SIG-M5 treated with dmso at 0.1 percent for 504 hours (cell line): ENCODE results near the gene FOXL1.

Experiments
- DNase-seq: peaks from one replicate; lab custom pipeline; 2025; ENCODE audit not compliant: unreplicated experiment; lab: John Stamatoyannopoulos, UW

The FOXL1 gene

GRCh38 chr16:86567701-86568581 lies 10.4 kb upstream of the FOXL1 start:
- no peak for DNase-seq

DNA sequence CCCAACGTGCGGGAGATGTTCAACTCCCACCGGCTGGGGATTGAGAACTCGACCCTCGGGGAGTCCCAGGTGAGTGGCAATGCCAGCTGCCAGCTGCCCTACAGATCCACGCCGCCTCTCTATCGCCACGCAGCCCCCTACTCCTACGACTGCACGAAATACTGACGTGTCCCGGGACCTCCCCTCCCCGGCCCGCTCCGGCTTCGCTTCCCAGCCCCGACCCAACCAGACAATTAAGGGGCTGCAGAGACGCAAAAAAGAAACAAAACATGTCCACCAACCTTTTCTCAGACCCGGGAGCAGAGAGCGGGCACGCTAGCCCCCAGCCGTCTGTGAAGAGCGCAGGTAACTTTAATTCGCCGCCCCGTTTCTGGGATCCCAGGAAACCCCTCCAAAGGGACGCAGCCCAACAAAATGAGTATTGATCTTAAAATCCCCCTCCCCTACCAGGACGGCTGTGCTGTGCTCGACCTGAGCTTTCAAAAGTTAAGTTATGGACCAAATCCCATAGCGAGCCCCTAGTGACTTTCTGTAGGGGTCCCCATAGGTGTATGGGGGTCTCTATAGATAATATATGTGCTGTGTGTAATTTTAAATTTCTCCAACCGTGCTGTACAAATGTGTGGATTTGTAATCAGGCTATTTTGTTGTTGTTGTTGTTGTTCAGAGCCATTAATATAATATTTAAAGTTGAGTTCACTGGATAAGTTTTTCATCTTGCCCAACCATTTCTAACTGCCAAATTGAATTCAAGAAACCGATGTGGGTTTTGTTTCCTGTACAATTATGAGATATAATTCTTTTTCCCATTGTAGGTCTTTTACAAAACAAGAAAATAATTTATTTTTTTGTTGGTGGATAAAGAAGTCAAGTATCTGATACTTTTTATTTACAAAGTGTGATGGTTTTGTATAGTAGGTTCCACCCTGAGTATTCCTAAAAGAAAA lies 9.4 kb upstream of the FOXL1 start:
- DNase-seq: no peak

DNA sequence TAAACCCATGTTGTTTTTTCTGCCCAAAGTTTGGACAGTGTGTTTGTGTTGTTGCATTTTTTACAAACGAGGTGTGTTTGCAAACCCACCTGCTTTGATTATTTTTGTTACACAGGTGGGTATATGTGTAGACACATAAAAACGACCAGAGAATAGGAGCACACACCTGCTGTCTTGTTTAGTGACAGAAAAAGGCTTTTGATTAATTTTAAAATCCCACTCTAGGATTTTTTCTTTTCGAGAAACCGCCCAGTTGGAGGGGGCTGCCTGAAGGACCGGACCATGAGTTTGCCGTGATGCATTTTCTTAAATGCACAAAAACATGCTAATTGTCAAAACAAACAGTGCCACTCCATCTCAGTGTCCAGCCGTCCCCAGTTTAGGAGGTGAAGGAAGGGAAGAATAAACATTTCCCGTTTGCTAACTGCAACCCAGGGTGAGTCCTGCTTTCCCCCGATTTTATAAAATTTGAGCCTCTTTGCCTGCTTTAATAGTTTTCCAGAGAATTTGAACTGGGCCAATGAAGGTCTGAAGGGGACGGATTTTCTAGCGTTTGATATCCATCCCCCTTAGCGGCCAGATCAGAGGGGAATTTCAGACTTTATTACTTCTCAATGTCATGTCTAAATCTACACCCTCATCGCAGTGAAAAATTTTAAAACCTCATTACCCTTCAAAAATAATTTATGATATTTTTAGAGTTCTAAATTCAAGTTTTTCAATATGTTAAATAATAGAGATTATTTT lies 8.5 kb upstream of the FOXL1 start:
- DNase-seq: no peak

GRCh38 chr16:86570558-86571529 lies 7.5 kb upstream of the FOXL1 start:
- no peak for DNase-seq

DNA sequence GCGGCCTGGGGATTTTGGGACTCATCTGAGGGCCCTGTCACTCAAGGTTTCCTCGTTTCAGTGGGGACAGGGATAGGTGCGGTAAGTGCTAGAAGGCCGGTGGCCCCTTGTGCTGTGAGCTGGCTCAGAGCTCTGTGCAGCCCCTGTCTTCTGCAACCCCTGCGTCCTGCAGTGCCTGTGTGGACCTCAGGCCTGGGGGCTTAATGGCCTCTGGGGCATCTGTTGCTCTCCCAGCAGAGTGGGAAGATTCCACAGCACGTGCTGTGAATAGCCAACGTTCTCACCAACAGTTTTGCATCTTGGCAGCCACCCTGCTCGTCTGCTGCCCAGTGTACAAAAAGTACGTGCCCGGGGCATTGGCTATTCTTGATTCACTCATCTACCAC lies 6.8 kb upstream of the FOXL1 start:
- DNase-seq: no peak

GRCh38 chr16:86572041-86572521 lies 6.3 kb upstream of the FOXL1 start:
- DNase-seq: no peak

DNA sequence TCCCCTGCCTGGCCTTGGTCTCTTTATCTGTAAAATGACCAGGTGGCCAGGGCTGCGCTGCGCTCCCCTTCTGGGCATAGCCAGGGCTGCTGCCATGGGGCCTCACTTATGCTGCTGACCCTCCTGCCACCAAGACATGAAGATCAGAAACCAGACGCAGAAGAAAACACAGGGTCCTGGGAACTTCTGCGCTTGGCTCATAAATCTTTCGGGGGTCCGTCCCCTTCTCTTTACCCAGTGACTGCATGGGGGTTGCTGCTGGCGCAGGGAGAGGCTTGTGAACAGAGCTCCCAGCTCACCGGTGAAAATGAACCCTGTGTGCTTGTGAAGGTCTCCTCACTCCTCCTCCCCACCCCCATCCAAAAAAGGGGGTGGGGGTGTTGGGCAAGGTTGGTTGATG lies 5.7 kb upstream of the FOXL1 start:
- DNase-seq: no peak

DNA sequence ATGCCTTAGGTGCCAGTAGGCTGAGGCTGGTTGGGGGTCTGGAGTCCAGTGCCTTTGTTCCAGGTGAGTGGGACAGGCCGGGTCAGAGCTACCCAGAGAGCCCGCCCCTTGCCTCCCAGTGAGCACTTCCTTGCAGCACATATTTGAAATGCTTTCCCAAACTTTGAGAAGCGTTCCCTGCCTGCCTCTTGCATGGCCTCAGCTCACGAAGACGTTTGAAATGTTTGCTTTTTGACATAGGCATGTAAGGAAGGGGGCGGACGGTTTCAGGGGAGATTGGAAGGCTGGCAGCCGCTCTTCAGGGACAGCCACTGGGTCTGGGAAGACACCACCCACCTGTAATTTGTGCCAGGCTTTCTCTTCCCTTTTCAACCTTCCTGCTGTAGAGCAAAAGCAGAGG lies 5.1 kb upstream of the FOXL1 start:
- no peak for DNase-seq

- no peak for DNase-seq
Measured at GRCh38 chr16:86573646-86574508, 4.5 kb upstream of the FOXL1 start.

DNA sequence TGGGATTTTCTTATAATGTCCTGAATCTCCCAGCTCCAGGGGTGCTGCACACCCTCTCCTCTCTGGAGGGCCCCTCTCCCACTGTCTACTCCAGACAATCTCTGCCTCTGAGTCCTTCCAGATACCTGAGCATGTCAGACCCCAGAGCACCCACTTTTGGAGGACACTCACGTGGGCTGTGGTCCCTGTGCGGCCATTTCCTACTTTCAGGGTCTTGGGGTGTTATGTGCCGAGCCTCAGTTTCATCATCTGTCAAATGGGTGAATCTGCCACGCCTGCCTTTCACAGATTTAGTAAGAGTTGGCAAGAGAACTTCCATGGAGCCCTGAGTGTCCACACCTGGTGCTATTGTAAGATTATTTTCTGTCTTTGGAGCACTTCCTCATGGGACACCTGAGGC lies 3.7 kb upstream of the FOXL1 start:
- no peak for DNase-seq

DNA sequence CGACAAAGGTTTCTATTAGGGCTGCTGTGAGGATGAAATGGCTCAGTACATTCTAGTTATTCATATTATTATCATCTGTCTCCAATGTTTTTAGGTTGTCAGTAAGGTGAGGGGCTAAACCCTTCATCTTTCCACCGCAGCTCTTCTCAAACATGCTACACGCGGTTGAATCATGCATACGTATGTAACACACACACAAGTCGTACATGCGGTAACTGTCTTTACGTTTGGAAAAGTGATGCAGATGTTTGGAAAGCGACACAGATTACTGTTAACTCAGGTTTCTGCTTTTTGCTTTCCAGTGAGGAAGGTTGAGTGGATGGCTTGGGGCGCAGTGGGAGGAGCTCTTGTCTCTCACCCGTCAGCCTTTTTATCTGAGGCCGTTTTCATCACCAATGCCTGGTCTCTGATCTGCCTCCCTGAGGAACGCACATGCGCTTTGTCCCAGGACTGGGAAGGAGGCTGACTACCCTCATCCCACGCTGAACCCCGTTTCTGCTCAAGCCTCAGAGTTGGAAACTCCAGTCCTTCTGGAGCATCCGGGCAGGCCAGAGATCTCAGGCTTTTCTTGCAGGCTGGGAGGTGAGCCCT lies 3.2 kb upstream of the FOXL1 start:
- DNase-seq: no peak

- peak; percentile 5 for DNase-seq
Measured at GRCh38 chr16:86575754-86576557, 2.4 kb upstream of the FOXL1 start.

DNA sequence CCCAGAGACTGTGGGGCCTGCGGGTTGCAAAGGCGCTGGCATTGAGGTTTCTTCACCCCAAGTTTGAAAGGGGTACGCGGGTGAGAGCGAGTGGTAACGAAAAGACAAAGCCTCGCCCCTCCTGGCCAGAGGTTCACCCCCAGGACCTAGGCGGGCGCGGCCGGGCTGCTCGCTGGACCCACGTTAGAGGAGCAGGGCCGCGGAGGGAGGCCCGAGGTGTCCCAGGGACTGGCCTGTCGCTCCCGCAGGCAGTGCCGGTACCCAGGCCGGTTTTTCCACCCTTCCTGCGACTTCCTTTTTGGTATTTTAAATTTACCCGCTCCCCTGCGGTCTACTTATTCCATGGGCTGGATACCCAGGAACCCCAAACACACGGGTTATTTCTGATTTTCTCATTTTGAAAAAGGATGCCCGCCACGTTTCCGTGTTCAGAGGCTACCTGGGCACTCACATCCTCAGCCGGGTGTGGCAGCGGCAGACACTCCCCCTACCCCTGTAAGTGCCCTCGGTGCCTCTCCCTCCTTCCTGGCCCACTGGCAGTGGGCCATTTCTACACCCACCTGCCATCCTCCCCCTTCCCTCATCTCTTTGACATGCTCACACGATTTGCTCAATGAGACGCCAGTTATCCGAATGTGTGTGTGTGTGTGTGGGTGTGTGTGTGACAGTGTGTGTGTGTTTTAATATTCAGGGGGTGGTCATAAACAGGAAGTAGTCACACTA lies 1.6 kb upstream of the FOXL1 start:
- no peak for DNase-seq

DNA sequence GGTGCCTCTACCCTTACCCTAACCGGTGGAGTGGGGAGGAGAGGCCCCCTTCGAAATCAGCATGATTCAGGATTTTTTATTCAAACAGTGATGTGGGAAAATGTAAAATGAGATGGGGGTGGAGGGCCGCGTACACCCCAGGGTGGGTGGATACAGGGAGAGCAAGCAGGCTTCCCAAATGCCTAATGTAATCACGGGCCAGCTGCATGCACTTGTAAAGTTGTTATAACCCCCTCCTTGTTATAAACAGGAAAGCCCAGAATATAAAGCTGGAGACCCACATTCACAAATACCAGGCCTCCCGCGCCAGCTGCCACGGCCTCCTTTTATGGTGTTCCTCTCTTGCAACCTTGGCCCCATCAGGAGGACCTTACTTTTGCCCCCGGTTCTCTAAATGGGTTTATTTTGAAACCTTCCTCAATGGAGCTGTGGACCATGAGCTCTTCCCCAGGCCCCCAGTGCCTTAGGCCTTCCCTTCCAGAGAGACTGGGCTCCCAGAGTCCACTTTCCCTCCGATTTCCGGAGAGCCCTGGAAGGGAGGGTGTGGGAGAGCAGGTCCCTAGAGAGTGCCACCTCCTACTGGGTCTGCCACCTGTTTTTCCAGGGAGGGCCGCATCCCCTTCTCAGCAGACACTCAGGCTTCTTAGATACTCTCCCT lies 906 bp upstream of the FOXL1 start:
- DNase-seq: no peak

DNA sequence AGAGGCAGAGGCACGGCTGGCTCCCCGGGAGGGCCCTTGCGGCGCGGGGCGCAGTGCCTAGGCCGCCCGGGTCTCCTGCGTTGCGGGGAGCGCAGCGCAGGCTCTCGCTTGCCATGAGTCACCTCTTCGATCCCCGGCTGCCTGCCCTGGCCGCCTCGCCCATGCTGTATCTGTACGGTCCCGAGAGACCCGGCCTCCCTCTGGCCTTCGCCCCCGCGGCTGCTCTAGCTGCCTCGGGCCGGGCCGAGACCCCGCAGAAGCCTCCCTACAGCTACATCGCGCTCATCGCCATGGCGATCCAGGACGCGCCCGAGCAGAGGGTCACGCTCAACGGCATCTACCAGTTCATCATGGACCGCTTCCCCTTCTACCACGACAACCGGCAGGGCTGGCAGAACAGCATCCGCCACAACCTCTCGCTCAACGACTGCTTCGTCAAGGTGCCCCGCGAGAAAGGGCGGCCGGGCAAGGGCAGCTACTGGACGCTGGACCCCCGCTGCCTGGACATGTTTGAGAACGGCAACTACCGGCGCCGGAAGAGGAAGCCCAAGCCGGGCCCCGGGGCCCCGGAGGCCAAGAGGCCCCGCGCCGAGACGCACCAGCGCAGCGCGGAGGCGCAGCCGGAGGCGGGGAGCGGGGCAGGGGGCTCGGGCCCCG lies 390 bp downstream of the FOXL1 start:
- DNase-seq: no peak
